HFF-Myc (cell line): ENCODE measurements around the gene RPS28.

Experiments
- DNase-seq: peaks from one replicate; pipeline ENCODE4 v3.0.0-alpha.2; 2011; ENCODE audit warnings: low read depth; ENCODE audit errors: extremely low read depth
- H3K4me3 ChIP-seq: replicated peaks from 2 replicates; pipeline ENCODE4 v1.5.1; 2011; ENCODE audit warnings: low read depth, mild to moderate bottlenecking, control low read depth, low read length
- TF ChIP-seq, protein P1 (sequence below): IDR thresholded peaks from 2 replicates; pipeline ENCODE4 v1.5.1; 2012; ENCODE audit warnings: mild to moderate bottlenecking, low read depth, low read length, control low read depth; ENCODE audit errors: missing control alignments

The RPS28 gene

GRCh38 chr19:8366121-8366581, 44.9 kb downstream of the RPS28 start:
- TF ChIP-seq, protein P1, sequence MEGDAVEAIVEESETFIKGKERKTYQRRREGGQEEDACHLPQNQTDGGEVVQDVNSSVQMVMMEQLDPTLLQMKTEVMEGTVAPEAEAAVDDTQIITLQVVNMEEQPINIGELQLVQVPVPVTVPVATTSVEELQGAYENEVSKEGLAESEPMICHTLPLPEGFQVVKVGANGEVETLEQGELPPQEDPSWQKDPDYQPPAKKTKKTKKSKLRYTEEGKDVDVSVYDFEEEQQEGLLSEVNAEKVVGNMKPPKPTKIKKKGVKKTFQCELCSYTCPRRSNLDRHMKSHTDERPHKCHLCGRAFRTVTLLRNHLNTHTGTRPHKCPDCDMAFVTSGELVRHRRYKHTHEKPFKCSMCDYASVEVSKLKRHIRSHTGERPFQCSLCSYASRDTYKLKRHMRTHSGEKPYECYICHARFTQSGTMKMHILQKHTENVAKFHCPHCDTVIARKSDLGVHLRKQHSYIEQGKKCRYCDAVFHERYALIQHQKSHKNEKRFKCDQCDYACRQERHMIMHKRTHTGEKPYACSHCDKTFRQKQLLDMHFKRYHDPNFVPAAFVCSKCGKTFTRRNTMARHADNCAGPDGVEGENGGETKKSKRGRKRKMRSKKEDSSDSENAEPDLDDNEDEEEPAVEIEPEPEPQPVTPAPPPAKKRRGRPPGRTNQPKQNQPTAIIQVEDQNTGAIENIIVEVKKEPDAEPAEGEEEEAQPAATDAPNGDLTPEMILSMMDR = no peak
- DNase-seq = no peak
- no peak overlapping the region for H3K4me3 ChIP-seq

- H3K4me3 ChIP-seq = no peak overlapping the region
- TF ChIP-seq, protein P1 = no peak
- DNase-seq = no peak
Observed at GRCh38 chr19:8366961-8367326, 45.6 kb downstream of the RPS28 start.

- no peak overlapping the region for H3K4me3 ChIP-seq
- TF ChIP-seq, protein P1 = no peak
- DNase-seq = peak; percentile 90
Observed at GRCh38 chr19:8367327-8368001, 46.2 kb downstream of the RPS28 start.

- H3K4me3 ChIP-seq = no peak overlapping the region
- no peak for DNase-seq
- TF ChIP-seq, protein P1 = no peak
Observed at GRCh38 chr19:8370176-8371010, 49.1 kb downstream of the RPS28 start.

DNA sequence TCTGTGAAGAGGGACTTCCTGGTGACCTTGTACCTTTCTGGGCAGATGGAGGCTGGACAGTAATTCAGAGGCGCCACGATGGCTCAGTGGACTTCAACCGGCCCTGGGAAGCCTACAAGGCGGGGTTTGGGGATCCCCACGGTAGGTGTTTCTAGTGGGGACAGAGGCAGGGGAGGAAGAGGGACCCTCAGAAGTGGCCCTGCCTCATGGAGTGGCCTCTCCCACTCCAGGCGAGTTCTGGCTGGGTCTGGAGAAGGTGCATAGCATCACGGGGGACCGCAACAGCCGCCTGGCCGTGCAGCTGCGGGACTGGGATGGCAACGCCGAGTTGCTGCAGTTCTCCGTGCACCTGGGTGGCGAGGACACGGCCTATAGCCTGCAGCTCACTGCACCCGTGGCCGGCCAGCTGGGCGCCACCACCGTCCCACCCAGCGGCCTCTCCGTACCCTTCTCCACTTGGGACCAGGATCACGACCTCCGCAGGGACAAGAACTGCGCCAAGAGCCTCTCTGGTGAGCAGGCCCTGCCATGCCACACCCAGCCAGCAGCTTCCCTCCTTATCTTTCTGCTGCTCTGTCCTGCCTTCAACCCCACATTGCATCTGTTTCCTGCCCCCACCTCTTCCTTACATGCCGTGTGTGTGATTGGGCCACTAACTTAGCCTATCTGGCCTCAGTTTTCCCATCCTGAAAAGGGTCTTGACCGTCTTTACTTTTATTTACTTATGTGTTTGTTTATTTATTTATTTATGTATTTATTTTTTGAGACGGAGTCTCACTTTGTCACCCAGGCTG, 49.9 kb downstream of the RPS28 start:
- TF ChIP-seq, protein P1 = no peak
- no peak overlapping the region for H3K4me3 ChIP-seq
- no peak for DNase-seq
